ENCODE results near the gene PCBD1.

Gene PCBD1

DNA sequence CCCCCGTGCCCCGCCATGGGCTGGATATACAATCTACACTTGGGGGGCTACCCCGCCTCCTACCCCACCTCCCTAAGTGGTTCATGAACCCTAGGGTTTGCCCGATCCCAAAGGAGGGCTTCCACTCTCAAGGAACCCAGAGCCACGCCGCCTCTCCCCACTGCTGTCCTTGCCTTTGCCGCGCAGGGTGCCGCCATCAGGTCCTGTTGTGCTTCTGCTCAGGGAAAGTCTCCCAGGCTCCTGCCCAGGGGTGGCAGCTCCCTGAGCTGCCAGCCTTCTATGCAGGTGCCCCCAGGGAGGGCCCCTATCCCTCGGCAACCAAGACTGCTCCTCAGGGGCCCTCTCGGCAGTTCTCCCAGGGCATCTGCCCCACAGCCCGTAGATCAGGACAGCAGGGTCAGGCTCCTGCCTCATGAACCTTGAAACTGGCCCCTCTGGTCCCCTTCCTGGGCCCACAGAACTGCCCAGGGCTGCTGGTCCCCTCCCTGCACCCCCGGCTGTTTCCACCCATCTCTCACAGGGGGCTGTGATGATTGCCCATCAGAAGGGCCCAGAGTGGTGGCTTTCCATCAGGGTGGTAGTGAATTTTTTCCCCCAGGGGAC lies 13.0 kb upstream of the PCBD1 start:
- H3K36me3 Mint-ChIP-seq (ENCODE audit: low read depth), result no peaks in the 10 kb centered on the region

DNA sequence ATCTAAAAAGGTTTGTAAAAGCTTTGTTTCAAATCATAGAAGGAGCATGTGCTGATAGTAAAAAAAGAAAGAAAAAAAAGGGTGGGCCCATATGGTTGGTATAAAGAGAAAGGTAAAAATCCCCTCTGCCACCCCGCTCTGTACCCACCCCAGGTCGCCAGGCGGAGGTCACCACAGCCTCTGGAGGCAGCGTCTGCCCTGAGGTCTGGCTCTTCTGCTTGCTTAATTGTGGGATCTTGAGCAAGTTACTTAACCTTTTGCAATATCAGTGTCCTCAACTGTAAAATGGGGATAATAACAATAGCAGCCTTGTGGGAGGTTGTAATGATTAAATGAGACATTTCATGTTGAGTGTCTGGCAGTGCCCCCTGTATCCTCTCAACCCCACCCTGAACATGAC lies 10.7 kb upstream of the PCBD1 start:
- no peaks in the 10 kb centered on the region for H3K9me3 Mint-ChIP-seq
- H3K4me1 Mint-ChIP-seq (ENCODE audit: low read depth), result no peaks in the 10 kb centered on the region
- no peak overlapping the region for H3K4me3 Mint-ChIP-seq
- H3K27me3 Mint-ChIP-seq (ENCODE audit: low read depth), result peaks cover 4% of the 10 kb centered on the region
- H3K27ac Mint-ChIP-seq, result no peak overlapping the region
- no peak for DNase-seq (ENCODE audit: low spot score)
- no peaks in the 10 kb centered on the region for H3K36me3 Mint-ChIP-seq (ENCODE audit: low read depth)

More for the DNA sequence above, 13.0 kb upstream of the PCBD1 start:
- H3K27me3 Mint-ChIP-seq (ENCODE audit: low read depth), result peaks cover 4% of the 10 kb centered on the region
- no peak overlapping the region for H3K4me3 Mint-ChIP-seq
- no peak for DNase-seq (ENCODE audit: low spot score)
- H3K4me1 Mint-ChIP-seq (ENCODE audit: low read depth), result no peaks in the 10 kb centered on the region
- H3K9me3 Mint-ChIP-seq, result no peaks in the 10 kb centered on the region
- H3K27ac Mint-ChIP-seq, result no peak overlapping the region

DNA sequence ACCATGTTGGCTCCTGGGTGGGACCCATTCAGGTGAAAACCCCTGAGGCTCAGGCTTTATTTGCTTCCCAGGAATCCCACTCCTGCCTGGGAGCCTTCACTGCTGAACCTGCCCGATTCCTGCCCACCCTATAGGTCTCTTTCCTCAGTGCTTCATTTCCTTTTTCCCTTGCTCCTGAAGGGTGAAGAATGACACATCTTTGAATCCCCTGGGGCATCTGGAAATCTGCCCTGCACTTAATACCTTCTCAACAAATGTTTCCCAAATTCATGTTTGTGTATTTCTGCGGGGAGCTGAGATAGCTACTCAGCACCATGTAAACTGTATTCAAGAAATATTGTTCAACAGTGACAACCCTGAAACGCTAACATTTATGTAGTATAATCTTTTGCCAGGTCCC lies 10.3 kb upstream of the PCBD1 start:
- H3K36me3 Mint-ChIP-seq (ENCODE audit: low read depth), result no peaks in the 10 kb centered on the region
- peaks cover 4% of the 10 kb centered on the region for H3K27me3 Mint-ChIP-seq (ENCODE audit: low read depth)
- DNase-seq (ENCODE audit: low spot score), result no peak
- no peaks in the 10 kb centered on the region for H3K9me3 Mint-ChIP-seq
- no peak overlapping the region for H3K4me3 Mint-ChIP-seq
- no peaks in the 10 kb centered on the region for H3K4me1 Mint-ChIP-seq (ENCODE audit: low read depth)
- H3K27ac Mint-ChIP-seq, result no peak overlapping the region

DNA sequence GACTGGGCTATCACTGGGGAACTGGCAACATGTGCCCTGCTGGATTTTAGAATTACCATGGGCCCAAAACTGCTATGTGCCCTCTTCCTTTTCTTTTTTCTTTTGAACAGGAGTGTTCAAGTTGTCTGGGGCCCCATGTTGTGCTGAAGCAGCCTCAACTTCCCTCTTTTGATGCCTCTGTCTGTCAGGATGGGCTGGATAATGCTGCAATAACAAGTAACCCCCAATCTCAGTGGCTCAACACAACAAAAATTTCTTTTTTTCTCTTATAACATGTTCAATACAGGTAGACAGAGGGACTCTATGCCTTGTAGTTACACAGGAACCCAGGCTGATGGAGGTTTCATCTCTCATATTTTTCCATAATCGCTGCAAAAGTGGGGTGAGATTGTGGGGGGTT lies 8.2 kb upstream of the PCBD1 start:
- DNase-seq (ENCODE audit: low spot score), result no peak
- H3K27me3 Mint-ChIP-seq (ENCODE audit: low read depth), result peaks cover 4% of the 10 kb centered on the region
- H3K4me1 Mint-ChIP-seq (ENCODE audit: low read depth), result peaks cover 5% of the 10 kb centered on the region
- no peaks in the 10 kb centered on the region for H3K36me3 Mint-ChIP-seq (ENCODE audit: low read depth)
- no peak overlapping the region for H3K4me3 Mint-ChIP-seq
- H3K27ac Mint-ChIP-seq, result no peak overlapping the region
- no peaks in the 10 kb centered on the region for H3K9me3 Mint-ChIP-seq

DNA sequence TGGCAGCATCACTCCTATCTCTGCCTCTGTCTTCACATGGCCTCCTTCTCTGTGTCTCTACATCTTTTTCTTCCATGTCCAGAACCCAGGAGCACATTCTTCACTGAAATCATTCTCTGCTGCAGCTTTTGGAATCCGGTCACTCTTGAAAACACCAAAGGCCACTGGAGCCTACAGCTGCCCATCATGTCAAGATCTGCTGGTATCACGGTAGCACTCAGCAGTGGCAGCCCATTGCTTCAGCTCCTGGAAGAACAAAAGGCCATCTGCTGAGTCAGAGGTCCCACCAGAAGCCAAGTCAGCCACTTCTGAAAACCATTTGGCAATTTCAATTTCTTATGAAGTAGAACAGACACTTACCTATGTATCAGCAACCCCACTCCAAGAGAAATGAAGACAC lies 6.1 kb upstream of the PCBD1 start:
- Mint-ChIP-seq H3K4me1 (ENCODE audit: low read depth) (peaks cover 7% of the 10 kb centered on the region), H3K4me3 (no peak overlapping the region), H3K27me3 (ENCODE audit: low read depth) (no peaks in the 10 kb centered on the region), H3K36me3 (ENCODE audit: low read depth) (no peaks in the 10 kb centered on the region), H3K9me3 (no peaks in the 10 kb centered on the region), H3K27ac (no peak overlapping the region)
- DNase-seq (ENCODE audit: low spot score), result no peak

DNA sequence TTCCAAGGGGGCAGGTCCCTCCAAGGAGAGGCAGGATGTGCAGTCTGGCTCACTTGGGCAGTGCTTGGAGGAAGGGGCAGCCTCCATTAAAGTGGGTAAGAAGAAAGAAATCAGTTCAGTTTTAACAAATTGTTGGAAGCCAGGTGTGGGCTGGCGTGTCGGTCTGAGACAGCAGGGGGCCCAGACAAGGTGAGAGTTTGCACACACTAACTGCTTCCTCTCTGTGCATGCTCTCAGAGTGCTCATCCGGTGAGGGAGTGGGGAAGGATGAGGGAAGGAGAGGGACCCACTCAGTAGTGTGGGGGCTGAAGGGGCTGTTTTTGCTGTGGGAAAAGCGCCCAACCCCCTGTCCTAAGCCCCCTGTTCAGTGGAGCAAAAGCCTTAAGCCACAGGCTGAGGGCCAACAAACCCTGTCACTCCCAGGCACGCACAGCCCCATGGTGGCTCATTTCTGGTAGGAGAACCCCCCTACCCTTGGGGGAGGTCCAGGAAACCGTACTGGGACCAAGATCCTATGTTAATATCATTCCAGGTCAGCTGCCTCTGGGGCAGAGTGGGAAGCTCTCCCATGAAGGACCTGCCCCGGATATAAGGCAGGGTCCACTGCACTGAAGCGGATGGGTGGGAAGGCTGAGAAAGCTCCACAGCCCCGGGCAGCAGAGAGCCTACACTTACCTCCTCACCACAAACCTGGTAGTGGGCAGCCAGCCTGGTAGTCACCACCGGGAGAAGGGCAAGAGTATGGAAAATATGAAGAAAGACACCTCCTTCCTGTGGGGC lies 5.1 kb upstream of the PCBD1 start:
- peaks cover 14% of the 10 kb centered on the region for H3K4me1 Mint-ChIP-seq (ENCODE audit: low read depth)
- no peaks in the 10 kb centered on the region for H3K36me3 Mint-ChIP-seq (ENCODE audit: low read depth)
- no peaks in the 10 kb centered on the region for H3K27me3 Mint-ChIP-seq (ENCODE audit: low read depth)
- no peaks in the 10 kb centered on the region for H3K9me3 Mint-ChIP-seq
- no peak for DNase-seq (ENCODE audit: low spot score)
- H3K27ac Mint-ChIP-seq, result no peak overlapping the region
- H3K4me3 Mint-ChIP-seq, result no peak overlapping the region

DNA sequence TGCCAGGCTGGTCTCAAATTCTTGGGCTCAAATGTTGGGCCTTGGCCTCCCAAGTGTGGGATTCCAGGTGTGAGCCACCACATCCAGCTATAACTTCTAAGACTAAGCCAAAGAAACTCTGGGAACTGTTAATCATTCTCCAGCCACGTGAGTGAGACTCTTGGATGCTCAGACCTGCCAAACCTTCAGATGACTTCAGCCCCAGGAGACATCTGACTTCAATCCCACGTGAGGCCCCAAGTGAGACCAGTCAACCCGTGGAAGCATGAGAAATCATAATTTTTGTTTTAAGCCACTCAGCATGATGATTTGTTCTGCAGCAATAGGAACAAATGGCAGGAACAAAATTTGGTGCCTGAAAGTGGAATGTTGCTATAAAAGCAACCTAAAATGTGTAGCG lies 4.3 kb upstream of the PCBD1 start:
- Mint-ChIP-seq H3K27ac (no peak overlapping the region), H3K4me3 (no peak overlapping the region), H3K9me3 (no peaks in the 10 kb centered on the region), H3K4me1 (ENCODE audit: low read depth) (peaks cover 14% of the 10 kb centered on the region), H3K27me3 (ENCODE audit: low read depth) (no peaks in the 10 kb centered on the region), H3K36me3 (ENCODE audit: low read depth) (no peaks in the 10 kb centered on the region)
- DNase-seq (ENCODE audit: low spot score), result no peak

DNA sequence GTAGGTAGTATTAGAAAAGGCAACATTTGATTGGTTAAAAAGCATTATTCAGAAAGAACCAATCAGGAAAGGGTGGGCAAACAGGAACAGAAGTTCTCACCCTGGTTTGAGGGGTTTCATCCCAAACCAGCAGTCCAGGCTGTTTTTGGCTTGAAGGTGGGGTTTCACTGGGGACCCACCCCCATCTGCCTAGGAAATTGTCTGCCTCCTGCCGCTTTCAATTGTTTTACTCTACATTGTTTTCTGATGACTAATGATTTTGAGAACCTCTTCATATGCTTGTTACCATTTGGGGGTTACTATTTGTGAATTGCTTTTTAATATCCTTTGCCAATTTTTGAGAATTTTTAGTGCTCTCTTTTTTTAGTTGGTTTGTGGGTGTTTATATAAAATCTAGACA lies 3.3 kb upstream of the PCBD1 start:
- Mint-ChIP-seq H3K4me1 (ENCODE audit: low read depth) (peaks cover 18% of the 10 kb centered on the region), H3K27ac (no peak overlapping the region), H3K4me3 (no peak overlapping the region), H3K9me3 (no peaks in the 10 kb centered on the region), H3K36me3 (ENCODE audit: low read depth) (no peaks in the 10 kb centered on the region), H3K27me3 (ENCODE audit: low read depth) (no peaks in the 10 kb centered on the region)
- no peak for DNase-seq (ENCODE audit: low spot score)

DNA sequence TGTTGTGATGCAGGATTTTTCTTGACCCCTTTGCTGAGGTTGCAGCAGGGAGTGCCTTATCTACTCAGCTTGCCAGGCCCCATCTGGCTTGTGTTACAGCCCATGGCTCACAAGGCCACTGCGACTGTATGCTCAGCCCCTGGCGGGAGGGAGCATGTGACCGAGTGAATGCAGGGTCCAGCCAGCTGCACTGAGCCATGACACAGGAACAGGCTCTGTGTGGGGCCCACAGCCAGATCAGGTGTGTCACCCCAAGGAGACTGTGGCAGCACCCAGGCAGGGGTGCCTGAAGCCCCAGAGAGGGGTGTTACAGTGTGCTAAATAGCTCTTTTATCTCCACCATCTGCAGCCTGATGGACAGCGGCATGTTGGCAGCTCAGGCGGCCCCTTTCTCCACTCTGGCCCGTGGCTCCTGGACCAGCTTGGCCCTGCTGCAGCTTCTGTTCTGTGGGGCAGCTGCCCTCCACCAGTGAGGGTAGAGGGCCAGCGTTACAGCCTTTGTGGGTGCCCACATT lies 2.6 kb upstream of the PCBD1 start:
- DNase-seq (ENCODE audit: low spot score), result no peak
- H3K9me3 Mint-ChIP-seq, result no peaks in the 10 kb centered on the region
- H3K27ac Mint-ChIP-seq, result no peak overlapping the region
- peaks cover 18% of the 10 kb centered on the region for H3K4me1 Mint-ChIP-seq (ENCODE audit: low read depth)
- no peaks in the 10 kb centered on the region for H3K27me3 Mint-ChIP-seq (ENCODE audit: low read depth)
- no peak overlapping the region for H3K4me3 Mint-ChIP-seq
- no peaks in the 10 kb centered on the region for H3K36me3 Mint-ChIP-seq (ENCODE audit: low read depth)

DNA sequence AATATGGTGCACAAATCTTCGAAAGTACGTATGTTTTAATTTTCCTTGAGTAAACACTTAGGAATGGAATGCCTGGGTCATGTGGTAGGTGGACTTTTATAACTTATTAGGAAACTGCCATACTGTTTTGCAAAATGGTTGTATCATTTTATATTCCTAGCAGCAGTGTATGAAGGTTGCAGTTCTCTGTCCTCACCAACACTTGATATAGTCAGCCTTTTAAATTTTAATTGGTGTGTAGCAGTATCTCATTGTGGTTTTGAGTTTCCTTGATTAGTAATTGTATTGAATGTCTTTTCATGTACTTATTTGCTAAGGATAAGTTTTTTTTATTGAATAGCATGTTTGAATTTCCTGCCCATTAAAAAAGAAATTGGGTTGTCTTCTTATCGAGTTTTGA lies 926 bp upstream of the PCBD1 start:
- peaks cover 18% of the 10 kb centered on the region for H3K4me1 Mint-ChIP-seq (ENCODE audit: low read depth)
- H3K4me3 Mint-ChIP-seq, result peak overlapping the region; percentile 77
- no peaks in the 10 kb centered on the region for H3K9me3 Mint-ChIP-seq
- H3K36me3 Mint-ChIP-seq (ENCODE audit: low read depth), result peaks cover 5% of the 10 kb centered on the region
- no peaks in the 10 kb centered on the region for H3K27me3 Mint-ChIP-seq (ENCODE audit: low read depth)
- no peak overlapping the region for H3K27ac Mint-ChIP-seq
- no peak for DNase-seq (ENCODE audit: low spot score)

DNA sequence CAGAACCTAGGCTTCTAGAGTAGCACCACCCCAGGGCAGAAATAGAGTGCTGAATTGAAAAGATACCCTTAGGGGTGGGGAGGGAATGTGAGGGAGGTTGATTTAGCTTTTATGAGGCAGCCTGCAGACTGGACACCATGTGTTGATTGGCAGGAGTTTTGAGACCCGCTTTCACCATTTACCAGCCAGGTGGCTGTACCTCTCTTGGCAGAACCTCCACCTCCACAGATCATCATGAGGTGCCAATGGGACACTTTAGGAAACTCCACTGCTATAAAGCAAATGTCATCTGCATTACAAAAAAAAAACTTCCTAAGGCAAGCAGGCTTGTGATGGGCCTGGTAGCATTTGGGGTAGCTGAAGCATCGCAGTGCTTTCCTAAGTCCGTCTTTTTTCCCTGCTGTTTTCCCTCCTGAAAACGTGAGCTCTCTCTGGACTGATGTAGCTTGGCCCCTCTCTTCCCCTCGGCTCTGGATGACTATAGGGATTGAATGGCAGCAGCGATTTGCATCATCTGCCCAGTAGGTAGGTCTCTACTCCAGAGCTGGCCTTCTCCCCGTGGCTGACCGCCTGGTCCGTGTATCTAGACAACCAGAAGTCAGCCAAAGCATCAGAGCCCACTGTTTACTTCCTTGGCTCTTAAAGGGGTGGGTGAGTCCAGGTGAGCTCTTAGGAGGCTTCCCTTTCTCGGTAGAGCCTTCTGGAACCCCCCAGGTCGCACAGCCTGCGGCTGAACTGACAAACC lies 1.3 kb downstream of the PCBD1 start:
- H3K27me3 Mint-ChIP-seq (ENCODE audit: low read depth), result no peaks in the 10 kb centered on the region
- H3K4me1 Mint-ChIP-seq (ENCODE audit: low read depth), result peaks cover 13% of the 10 kb centered on the region
- no peak for DNase-seq (ENCODE audit: low spot score)
- H3K27ac Mint-ChIP-seq, result peak overlapping the region; percentile 43
- peak overlapping the region; percentile 72 for H3K4me3 Mint-ChIP-seq
- no peaks in the 10 kb centered on the region for H3K9me3 Mint-ChIP-seq
- H3K36me3 Mint-ChIP-seq (ENCODE audit: low read depth), result peaks cover 10% of the 10 kb centered on the region

DNA sequence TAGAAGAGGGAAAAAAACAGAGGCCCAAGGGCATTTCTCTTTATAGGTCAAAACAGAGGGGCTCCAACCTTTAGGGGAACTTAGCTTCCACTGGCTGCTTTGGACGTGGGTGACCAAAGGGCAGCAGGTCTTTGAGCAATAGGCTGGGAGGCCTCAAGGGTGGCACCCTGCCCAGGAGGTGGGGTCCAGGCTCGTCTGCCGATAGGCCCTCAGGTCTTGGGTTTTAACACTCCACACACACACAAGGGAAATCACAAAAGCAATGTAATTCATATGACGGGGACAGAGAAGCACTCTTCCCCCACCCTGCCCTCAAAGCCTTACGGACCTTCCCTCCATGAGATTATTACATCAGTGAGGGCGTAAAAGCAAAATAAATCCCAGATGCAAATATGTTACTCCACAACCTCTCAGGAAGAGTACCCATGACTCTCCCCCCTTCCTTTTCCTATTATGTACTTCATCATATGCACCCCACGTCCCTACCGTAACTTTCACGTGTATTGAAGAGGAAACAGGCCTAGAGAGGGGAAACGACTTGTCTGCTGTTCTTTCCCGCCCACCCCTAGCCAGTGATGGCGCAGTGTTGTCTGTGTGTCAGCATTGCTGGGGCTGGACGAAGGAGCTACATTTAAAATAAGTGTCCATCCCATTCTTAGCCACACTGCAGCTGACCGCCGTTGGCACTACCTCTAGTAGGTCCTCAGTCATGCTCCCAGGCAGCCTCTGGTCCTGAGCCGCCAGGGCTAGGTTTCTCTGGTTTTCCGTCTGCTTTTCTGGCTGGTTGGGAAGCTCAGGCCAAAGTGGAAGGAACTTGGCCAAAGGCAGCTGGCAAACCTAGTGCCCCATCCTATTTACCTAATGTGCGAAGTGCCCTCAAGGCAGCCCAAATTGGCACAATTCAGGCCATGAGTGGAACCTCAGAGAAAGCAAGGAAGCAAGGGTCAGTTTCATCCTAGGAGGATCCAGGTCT lies 2.1 kb downstream of the PCBD1 start:
- peak overlapping the region; percentile 3 for H3K27ac Mint-ChIP-seq
- H3K9me3 Mint-ChIP-seq, result no peaks in the 10 kb centered on the region
- H3K4me3 Mint-ChIP-seq, result peak overlapping the region; percentile 3
- H3K27me3 Mint-ChIP-seq (ENCODE audit: low read depth), result no peaks in the 10 kb centered on the region
- H3K4me1 Mint-ChIP-seq (ENCODE audit: low read depth), result peaks cover 13% of the 10 kb centered on the region
- H3K36me3 Mint-ChIP-seq (ENCODE audit: low read depth), result peaks cover 10% of the 10 kb centered on the region
- no peak for DNase-seq (ENCODE audit: low spot score)

DNA sequence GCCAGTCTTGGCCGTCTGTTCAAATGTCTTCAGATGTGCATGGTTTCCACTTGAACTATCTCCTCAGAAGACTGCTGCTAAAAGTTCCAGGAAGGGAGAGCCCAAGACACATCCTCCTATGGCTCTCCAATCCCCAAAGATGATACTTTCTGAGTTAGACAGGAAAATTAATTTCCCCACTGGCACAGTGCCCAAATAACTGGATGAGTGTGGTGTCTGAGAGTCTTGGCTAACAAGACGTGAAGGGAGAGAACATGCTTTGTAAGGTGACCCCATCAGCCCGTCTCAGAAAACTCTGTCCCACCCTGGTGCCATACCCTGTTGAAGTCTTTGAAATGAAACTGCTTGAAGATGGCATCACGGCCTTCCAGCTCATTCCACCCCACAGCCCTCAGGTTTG lies 2.9 kb downstream of the PCBD1 start:
- no peak for DNase-seq (ENCODE audit: low spot score)
- Mint-ChIP-seq H3K9me3 (no peaks in the 10 kb centered on the region), H3K36me3 (ENCODE audit: low read depth) (peaks cover 10% of the 10 kb centered on the region), H3K27me3 (ENCODE audit: low read depth) (no peaks in the 10 kb centered on the region), H3K27ac (no peak overlapping the region), H3K4me3 (no peak overlapping the region), H3K4me1 (ENCODE audit: low read depth) (peaks cover 13% of the 10 kb centered on the region)
